Adrenal gland (tissue), 5 donors: ENCODE measurements around the gene CXCL3.

Experiments
- POLR2A ChIP-seq, 2 donors: fragments of 450-650 bp; IDR thresholded peaks; one replicate each; pipeline ENCODE4 v1.6.1; 2017; ENCODE audit warnings: antibody characterized with exemption in 2 of 2, mild to moderate bottlenecking in 2 of 2, moderate library complexity in 1 of 2
- TF ChIP-seq, protein P1 (sequence below), 6 experiments: fragments of 450-650 bp in 4 of 6; fragments of 200-600 bp in 2 of 6; sonication (generic) in 1 of 6; IDR thresholded peaks; 1 replicate in 5 of 6; 2 replicates in 1 of 6; pipeline versions ENCODE4 v1.5.1 to v1.8.0; 2016 to 2021; ENCODE audit warnings: antibody characterized with exemption in 6 of 6, mild to moderate bottlenecking in 2 of 6, moderate library complexity in 1 of 6
- donor health status: DM: no; HTN: no; CAD: no.

- TF ChIP-seq, protein P1, sequence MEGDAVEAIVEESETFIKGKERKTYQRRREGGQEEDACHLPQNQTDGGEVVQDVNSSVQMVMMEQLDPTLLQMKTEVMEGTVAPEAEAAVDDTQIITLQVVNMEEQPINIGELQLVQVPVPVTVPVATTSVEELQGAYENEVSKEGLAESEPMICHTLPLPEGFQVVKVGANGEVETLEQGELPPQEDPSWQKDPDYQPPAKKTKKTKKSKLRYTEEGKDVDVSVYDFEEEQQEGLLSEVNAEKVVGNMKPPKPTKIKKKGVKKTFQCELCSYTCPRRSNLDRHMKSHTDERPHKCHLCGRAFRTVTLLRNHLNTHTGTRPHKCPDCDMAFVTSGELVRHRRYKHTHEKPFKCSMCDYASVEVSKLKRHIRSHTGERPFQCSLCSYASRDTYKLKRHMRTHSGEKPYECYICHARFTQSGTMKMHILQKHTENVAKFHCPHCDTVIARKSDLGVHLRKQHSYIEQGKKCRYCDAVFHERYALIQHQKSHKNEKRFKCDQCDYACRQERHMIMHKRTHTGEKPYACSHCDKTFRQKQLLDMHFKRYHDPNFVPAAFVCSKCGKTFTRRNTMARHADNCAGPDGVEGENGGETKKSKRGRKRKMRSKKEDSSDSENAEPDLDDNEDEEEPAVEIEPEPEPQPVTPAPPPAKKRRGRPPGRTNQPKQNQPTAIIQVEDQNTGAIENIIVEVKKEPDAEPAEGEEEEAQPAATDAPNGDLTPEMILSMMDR (IDR thresholded peaks at IDR 0.05), result no peak
- TF ChIP-seq POLR2A (IDR thresholded peaks at IDR 0.05), result no peak
Observed at GRCh38 chr4:74055498-74055897, 17.0 kb upstream of the CXCL3 start.
